SH-SY5Y (cell line): Measurements from ENCODE around the gene PRODH2.

Experiments used
- GATA2 ChIP-seq: IDR thresholded peaks from 2 replicates; pipeline ENCODE4 v1.6.1; 2011; ENCODE audit warnings: mild to moderate bottlenecking, low read depth, low read length
- GATA3 ChIP-seq: IDR thresholded peaks from 2 replicates; pipeline ENCODE4 v1.6.1; 2011; ENCODE audit warnings: low read depth, mild to moderate bottlenecking, low read length, moderate library complexity

Gene PRODH2

DNA sequence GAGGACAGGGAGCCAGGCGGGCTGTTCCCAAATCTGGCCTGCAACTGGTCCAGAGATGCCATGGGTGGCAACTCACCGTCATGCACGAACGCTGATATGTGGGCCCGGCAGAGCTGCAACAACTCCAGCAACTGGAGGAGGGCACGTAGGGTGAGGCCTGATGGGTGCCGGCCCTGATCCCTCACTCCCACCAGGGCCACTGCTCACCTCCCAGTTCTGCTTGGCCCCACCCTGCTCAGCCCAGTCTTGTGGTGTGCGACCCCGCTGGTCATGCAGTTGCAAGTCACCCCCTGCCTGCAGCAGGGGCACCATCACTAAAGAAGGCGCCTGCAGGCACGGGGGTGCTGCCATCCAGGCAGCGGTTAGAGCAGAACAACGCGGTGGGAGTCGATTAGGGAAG lies 20.3 kb downstream of the PRODH2 start:
- TF ChIP-seq GATA2, result no peak
- TF ChIP-seq GATA3, result no peak

DNA sequence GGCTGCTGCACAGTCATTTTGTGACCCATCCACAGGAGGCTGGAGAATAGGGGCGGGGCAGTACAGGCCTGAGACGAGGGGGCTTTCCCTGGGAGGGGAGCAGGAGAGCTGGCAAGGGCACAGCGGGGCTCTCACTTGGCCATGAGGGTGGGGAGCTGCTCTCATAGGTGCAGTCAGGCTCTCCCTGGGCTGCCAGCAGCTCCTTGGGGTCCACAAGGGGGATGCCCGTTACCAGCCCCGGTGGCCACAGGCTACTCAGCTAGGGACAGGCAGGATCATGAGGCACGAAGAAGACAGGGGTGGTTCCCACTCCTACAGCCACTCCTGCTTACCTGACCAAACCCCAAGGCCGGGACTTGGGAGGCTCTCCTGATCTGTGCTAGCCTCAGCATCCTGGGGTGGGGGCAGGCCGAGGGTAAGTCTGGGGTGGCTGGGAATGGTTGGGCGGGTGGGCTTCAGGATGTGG lies 20.8 kb downstream of the PRODH2 start:
- no peak for TF ChIP-seq GATA3
- no peak for TF ChIP-seq GATA2

DNA sequence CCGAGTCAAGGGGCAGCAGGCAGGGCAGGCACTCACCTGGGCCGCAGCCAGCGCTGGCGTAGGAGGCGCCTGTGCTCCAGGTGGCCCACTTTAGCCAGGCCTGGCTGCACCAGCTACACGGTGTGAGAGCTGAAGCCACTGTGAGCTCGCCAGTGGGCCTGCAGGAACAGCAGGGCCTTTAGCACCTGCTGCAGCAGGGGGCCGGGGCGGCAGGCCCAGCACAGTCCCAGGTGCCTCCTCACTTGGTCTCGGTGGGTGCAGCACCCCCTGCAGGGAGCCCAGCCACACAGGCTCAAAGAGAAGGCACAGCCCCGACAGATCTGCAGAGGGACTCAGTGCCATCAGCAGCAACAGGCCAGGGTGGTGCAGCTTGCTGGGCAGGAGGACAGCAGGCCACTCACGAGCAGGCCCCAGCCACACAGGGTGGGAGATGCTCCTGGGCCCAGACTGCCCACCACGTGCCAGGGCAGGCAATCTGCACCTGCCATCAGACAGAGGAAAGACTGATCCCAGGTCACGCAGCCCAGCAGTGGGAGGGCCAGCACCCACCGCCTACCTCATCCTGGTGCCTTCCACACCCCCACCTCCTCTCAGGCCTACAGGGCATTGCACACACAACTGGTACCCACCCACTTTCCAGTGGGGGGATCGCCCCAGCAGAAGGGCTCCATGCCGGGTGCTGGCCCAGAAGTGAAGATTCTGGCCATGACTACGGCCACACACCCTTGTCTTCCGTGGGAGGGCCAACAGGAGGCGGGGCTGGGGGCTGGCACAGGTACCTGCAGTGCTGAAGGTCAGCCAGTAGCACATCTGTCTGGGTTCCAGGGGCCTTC lies 21.4 kb downstream of the PRODH2 start:
- TF ChIP-seq GATA2 (no peak), GATA3 (no peak)

DNA sequence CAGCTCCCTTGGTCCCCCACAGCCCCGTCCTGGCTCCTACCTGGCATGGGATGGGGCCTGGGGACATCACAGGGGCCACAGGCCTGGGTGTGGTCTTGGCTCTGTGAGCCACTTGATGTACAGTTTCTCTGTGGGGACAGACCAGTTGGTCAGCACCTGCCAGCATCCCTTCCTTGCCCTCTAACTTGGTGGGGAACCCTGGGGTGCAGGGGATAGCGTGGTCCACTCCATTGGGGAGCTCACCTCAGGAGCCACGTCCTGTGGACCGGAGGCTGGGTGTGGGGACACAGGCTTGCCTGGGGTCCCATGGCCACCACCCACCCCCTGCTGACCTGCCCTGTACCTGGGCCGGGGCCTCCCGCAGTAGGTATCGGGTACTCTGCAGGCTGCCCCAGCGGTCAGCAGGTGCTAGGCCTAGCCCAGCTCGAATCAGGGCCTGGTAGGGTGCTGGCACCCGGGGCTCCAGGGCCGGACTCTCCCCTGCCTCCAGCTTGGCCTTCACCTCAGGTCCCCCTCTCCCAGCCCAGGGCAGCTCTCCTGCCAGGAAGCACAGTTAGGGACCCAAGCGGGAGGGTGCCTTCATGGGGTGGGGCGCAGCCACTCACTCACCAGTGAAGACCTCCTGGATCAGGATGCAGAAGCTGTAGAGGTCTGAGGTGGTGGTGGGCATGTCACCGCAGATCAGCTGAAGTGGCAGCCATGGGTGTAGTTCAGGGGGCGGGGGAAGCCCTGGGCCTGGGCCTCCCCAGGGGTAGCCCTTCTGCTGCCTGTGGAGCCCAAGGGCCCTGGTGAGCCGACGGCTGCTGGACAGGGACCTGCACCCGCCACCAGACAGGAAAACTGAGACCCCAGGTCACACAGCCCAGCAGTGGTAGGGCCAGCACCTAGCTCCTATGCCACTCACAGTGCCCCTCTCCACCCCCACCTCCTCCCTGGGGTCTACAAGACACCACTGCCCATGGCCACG lies 22.4 kb downstream of the PRODH2 start:
- TF ChIP-seq GATA3, result no peak
- no peak for TF ChIP-seq GATA2

DNA sequence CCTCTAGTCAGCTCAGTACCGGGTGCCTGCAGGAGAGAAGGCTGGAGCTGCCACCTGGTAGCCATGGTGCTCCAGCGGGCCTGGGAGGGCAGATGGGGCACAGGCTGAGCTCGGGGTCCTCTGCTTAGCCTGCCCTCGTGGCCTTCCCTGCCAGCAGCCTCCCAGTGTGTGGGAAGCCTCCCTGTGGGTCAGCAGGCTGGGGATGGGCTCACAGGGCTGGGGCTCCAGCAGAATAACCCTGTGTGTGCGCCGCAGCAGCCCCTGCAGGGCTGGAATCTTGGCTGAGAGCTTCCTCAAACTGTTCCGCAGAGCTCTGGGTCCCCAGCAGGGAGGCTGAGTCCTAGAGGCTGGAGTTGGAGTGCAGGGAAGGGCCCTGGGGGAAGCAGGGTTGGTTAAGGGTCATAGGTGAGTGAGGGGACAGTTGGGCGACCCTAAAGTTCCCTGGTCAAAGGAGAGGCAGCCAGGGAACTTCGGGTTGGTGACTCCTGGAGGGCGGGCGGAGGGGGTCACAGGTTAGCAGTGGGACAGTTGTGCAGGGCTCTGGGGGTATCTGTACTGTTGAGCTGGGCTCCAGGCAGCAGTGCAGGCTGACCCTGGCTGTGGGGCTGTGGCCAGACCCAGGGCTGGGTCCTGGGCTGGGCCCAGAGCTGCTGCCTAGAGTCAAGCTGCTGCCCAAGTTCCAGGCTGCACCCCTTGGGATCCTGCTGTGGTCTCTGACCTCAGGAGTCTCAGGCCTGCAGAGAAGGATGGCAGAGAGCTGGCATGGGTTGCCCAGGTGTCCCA lies 23.3 kb downstream of the PRODH2 start:
- no peak for TF ChIP-seq GATA3
- no peak for TF ChIP-seq GATA2

DNA sequence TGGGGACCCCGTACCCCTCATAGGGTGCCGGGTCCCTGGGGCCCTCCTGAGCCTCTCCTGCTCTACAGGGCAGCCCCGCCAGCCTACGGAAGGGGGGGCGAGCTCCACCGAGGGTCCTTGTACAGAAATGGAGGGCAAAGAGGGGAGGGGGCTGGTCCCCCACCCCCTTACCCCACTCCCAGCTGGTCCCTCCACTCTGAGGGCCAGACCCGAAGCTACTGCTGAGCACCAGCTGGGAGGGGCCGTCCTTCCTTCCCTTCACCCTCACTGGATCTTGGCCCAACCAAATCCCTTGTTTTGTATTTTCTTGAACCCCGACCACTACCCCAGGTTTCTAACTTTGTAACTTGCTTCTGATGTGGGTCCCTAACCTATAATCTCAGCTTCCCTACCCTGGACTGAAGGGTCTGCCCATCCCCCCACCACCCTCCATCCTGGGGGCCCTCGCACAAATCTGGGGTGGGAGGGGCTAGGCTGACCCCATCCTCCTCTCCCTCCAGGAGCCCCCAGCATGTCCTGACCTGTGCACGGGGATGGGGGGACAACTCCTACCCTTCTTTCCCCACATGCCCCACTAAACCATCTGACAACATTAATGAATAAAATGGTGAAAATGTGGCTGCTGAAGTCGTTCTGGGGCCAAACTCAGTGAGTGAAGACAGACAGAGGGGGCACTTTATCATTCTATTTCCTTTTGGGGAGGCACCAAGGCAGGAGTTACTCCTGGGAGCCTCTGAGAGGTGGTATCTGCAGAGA lies 24.3 kb downstream of the PRODH2 start:
- TF ChIP-seq GATA3, result no peak
- no peak for TF ChIP-seq GATA2

DNA sequence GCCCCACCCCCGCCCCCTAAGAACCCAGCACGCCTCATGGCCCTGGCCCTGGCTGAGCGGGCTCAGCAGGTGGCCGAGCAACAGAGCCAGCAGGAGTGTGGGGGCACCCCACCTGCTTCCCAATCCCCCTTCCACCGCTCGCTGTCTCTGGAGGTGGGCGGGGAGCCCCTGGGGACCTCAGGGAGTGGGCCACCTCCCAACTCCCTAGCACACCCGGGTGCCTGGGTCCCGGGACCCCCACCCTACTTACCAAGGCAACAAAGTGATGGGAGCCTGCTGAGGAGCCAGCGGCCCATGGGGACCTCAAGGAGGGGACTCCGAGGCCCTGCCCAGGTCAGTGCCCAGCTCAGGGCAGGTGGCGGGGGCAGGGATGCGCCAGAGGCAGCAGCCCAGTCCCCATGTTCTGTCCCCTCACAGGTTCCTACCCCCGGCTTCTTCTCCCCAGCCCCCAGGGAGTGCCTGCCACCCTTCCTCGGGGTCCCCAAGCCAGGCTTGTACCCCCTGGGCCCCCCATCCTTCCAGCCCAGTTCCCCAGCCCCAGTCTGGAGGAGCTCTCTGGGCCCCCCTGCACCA lies 25.3 kb downstream of the PRODH2 start:
- no peak for TF ChIP-seq GATA2
- no peak for TF ChIP-seq GATA3

DNA sequence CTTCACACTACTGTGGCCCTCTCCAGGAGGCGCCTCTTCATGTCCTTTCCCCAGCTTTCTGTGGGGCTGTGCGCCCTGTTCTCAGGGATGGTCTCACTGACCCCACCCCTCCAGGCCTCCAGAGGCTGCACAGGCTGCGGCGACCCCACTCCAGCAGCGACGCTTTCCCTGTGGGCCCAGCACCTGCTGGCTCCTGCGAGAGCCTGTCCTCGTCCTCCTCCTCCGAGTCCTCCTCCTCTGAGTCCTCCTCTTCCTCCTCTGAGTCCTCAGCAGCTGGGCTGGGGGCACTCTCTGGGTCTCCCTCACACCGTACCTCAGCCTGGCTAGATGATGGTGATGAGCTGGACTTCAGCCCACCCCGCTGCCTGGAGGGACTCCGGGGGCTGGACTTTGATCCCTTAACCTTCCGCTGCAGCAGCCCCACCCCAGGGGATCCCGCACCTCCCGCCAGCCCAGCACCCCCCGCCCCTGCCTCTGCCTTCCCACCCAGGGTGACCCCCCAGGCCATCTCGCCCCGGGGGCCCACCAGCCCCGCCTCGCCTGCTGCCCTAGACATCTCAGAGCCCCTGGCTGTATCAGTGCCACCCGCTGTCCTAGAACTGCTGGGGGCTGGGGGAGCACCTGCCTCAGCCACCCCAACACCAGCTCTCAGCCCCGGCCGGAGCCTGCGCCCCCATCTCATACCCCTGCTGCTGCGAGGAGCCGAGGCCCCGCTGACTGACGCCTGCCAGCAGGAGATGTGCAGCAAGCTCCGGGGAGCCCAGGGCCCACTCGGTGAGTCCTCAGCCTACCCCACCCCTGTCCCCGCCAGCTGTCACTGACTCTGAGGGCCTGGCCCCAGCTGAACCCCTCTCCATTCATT lies 26.1 kb downstream of the PRODH2 start:
- TF ChIP-seq GATA2 (no peak), GATA3 (no peak)

DNA sequence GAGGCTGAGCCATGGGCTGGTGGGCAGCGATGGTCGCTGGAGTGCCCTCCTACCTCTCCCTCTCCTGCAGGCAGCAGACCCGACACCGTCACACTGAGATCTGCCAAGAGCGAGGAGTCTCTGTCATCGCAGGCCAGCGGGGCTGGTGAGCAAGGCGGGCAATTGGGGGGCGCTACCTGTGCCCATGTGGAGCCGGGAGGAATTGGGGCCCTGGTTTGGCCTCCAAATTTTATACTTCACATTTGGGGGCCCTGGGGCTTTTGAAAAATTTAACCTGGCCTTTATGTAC lies 27.4 kb downstream of the PRODH2 start:
- TF ChIP-seq GATA3, result no peak
- no peak for TF ChIP-seq GATA2

DNA sequence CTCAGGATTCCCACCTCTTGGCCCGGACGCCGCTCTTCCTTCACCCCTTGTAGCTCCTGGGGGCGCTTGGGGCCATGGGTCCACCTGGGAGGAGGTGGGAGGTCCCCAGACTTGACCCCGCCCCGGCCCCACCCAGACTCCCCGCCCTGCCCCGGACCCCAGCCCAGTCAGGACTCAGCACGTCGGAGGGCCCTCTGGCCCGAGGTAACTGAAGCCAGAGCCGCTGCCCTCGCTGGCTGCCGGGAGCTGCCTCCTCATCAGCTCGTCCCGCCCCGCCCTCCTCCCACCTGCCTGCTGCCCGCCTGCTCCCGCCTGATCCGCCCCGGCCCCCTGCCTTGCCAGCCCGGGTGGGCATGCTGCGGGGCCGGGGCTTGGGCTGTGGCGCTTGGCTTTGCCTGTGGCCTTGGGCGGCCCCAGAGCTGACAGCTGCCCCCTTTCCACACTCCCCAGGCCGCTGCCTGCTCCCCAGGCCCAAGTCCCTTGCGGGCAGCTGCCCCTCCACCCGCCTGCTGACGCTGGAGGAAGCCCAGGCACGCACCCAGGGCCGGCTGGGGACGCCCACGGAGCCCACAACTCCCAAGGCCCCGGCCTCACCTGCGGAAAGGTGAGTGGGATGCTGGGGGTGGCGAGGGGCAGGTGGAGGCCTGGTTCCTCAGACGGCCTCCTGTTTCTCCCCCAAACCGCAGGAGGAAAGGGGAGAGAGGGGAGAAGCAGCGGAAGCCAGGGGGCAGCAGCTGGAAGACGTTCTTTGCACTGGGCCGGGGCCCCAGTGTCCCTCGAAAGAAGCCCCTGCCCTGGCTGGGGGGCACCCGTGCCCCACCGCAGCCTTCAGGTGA lies 27.9 kb downstream of the PRODH2 start:
- TF ChIP-seq GATA3 (no peak), GATA2 (no peak)

DNA sequence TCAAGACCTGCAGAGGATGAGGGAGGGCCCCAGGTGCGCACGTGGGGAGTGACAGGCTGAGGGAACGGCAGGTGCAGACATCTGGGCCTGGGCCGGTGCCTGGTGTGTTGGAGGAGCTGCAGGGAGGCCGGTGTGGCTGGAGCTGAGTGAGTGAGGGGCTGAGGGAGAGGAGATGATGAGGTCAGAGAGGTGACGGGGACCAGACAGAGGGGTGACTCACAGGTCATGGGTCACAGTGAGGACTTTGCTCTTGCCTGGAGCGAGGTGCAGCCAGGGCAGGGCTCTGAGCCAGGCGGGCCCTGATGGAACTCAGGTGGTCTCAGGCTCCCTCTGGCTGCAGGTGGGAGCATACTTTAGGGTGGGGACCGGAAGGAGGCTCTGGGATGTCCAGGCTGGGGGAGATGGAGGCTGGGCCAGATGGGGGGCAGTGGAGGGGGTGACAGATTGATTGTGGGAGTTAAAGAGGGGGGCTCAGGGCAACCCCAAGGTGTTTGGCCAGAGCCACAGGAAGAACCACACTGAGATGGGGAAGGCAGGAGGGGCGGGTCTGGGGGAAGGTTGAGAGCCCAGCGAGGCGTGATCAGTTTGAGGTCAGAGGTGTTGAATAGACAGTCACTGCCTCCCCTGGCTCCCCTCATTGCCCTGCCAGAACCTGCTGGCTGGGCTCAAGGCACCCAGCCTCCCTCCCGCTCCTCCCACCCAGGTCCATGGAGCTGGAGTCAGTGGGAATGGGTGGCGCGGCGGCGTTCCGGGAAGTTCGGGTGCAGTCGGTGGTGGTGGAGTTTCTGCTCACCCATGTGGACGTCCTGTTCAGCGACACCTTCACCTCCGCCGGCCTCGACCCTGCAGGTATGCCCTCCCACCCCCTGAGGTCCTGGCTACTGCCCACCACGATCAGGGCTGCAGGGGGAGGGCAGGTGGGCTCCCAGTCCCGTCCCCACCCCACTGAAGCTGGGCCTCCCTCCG lies 28.9 kb downstream of the PRODH2 start:
- TF ChIP-seq GATA3 (no peak), GATA2 (no peak)
